GM18499 (cell line): ENCODE data around the gene WDR77.
A peak's percentile ranks its signal among the peaks of the same experiment; 100 is the strongest.

Experiments
- ATAC-seq: cut with Tn5 transposase; IDR thresholded peaks from one replicate; pipeline ENCODE4 v1.9.1; 2021; ENCODE audit warnings: moderate number of reproducible peaks; ENCODE audit not compliant: insufficient read depth, unreplicated experiment

Gene WDR77

GRCh38 chr1:111448918-111449702, at the start of gene WDR77, which contains the start of gene ATP5PB:
WDR77 (minus strand) TSS chr1:111449256; CDS start chr1:111449169, 87 bp downstream.
ATP5PB (plus strand) TSS chr1:111449464; CDS start chr1:111449542, 78 bp downstream.
- peak; percentile 83 for ATAC-seq

- ATAC-seq = no peak
These were observed 48.5 kb upstream of the WDR77 start for GRCh38 chr1:111497592-111497991.

GRCh38 chr1:111496398-111496797, 47.3 kb upstream of the WDR77 start:
- no peak for ATAC-seq

GRCh38 chr1:111491070-111491469, 42.0 kb upstream of the WDR77 start:
- no peak for ATAC-seq

GRCh38 chr1:111490220-111490619, 41.2 kb upstream of the WDR77 start:
- no peak for ATAC-seq

- ATAC-seq = no peak
These were observed 40.5 kb upstream of the WDR77 start for GRCh38 chr1:111489604-111490003.

GRCh38 chr1:111488669-111489068, 39.6 kb upstream of the WDR77 start:
- no peak for ATAC-seq

- ATAC-seq = no peak
These were observed 38.1 kb upstream of the WDR77 start for GRCh38 chr1:111487133-111487532.

- no peak for ATAC-seq
These were observed 37.4 kb upstream of the WDR77 start for GRCh38 chr1:111486431-111486830.

- ATAC-seq = no peak
These were observed 35.5 kb upstream of the WDR77 start for GRCh38 chr1:111484391-111485026.

GRCh38 chr1:111483876-111484275, 34.8 kb upstream of the WDR77 start:
- ATAC-seq = no peak

- ATAC-seq = no peak
These were observed 34.1 kb upstream of the WDR77 start for GRCh38 chr1:111483166-111483565.

GRCh38 chr1:111481387-111482221, 32.5 kb upstream of the WDR77 start:
- ATAC-seq = no peak

GRCh38 chr1:111480674-111481073, 31.6 kb upstream of the WDR77 start:
- no peak for ATAC-seq

- peak; percentile 43 for ATAC-seq
These were observed 27.8 kb upstream of the WDR77 start for GRCh38 chr1:111476761-111477309.

GRCh38 chr1:111476214-111476613, 27.2 kb upstream of the WDR77 start:
- ATAC-seq = no peak

- ATAC-seq = no peak
These were observed 26.6 kb upstream of the WDR77 start for GRCh38 chr1:111475701-111476100.

GRCh38 chr1:111474521-111474920, 25.5 kb upstream of the WDR77 start:
- ATAC-seq = no peak

GRCh38 chr1:111474106-111474505, 25.1 kb upstream of the WDR77 start:
- no peak for ATAC-seq

GRCh38 chr1:111471538-111471937, 22.5 kb upstream of the WDR77 start:
- ATAC-seq = no peak

GRCh38 chr1:111471012-111471411, 22.0 kb upstream of the WDR77 start:
- no peak for ATAC-seq
